Stimulated activated CD4-positive, alpha-beta T cell treated with anti-CD3 and anti-CD28 coated beads, TNF-alpha, amount 100 ng/mL, for 1 hour (primary cell): ENCODE results near the gene UPK3B.
"Not testable (repeated sequence)": the region's sequence is repeated elsewhere in the genome, so short reads cannot be mapped to it uniquely, and the experiment has no call there.

Experiments
- DNase-seq, 3 donors: peaks; one replicate each; pipeline ENCODE4 v3.0.0-alpha.2; 2020; ENCODE audit warnings: low read depth in 3 of 3, low spot score in 1 of 3

UPK3B gene

DNA sequence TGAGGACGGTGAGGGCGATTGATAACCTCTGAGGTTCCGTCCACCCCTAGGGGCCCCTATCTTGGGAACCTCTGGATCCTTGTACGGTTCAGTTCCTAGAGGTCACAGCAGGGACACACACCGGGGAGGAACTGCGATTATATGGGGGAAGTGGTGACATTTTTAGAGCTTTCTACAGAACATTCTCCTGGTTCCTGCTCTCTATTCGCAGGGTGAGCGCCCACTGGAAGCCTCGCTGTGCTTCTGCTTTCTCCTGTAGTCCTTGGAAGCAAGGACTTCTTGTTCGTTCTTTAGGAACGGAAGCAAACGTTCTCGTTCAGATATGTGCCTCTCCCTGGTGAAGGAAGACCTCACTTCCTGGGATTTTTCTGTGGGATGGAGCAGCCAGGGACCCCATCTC is 22.4 kb upstream of the UPK3B start:
- not testable (repeated sequence) for DNase-seq

DNA sequence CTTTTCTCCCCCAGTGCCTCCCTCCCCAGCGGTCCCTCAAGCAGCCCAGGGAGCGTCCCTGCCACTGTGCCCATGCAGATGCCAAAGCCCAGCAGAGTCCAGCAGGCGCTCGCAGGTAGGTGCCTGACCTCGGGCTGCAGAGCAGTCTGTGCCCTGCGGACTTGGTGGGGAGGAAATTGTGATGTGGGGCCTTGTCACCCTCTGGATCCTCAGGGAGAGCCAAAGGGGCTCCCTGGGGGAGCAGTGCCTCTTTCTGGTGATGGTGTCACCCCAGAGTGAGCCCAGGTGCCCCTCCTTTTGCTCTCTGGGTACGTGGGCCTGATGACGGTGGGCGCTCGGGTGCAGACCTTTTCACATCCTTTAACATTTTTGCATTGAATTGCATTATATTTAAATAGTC is 18.2 kb upstream of the UPK3B start:
- not testable (repeated sequence) for DNase-seq

DNA sequence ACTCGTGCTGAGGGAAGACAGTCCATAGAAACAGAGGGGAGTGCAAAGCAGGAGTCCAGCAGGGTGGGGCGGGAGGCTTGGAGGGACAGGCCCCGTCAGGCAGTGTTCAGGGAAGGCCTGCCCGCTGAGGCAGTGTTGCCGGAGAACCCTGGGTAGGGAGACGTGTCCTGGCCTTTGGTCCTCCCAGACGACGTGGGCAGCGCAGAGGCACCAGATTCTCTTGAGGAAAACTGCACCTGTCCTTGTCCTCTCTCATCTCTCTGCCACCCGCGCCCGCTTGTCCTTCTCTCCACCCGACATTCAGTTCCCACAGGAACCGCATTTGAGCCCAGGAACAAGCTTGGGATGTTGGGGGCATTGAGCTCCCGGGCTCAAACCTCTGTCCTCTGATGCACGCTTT is 14.6 kb upstream of the UPK3B start:
- not testable (repeated sequence) for DNase-seq

DNA sequence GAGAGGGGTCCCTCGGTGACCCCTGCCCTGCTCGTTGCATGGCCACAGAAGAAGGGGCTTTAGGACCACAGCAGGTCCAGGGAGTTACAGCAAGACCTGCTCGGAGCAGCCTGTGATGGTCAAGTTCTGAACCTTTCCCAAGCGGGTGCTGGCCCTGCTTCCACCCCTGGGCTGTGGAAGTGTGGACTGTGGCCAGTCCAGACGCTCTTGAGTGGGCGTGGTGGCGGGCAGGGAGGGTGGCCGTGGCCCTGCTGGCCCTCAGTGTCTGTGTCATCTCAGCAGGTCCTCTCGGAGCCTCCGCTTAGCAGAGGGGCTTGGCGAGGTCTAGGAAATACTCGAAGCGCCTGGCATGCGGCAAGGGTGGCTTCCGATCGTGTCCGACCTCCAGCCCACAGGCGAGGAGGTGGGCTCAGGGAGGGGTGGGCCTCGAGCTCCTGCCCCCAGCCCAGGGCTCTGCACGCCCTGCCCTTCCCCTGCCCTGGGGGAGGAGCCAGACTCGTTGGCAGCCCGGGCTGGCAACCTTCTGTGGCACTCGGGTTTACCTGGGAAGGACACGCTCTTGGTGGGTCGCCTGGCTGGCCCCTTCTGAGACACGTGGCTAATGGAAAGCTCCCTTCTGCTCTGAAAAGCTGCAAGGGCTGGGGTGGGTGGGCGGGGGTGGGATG is 12.3 kb upstream of the UPK3B start:
- not testable (repeated sequence) for DNase-seq

DNA sequence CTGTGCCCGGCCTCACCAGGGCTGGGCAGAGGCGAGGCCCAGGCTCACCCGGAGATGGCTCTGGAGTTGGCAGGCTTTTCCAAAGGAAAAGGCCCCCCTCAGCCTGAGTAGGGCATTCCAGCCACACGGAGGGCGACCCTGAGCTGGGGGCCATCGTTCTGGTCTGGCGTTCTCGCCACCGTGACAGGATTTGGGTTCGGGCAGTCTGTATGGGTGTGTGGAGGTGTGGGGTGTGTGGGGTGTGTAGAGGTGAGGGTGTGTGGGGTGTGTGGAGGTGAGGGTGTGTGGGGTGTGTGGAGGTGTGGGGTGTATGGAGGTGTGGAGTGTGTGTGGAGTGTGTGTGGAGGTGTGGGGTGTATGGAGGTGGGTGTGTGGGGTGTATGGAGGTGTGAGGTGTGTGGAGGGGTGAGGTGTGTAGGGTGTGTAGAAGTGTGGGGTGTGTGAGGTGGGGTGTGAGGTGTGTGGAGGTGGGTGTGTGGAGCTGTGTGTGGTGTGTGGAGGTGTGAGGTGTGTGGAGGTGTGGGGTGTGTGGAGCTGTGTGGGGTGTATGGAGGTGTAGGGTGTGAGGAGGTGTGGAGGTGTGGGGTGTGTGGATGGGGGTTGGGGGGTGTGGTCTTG is 11.7 kb upstream of the UPK3B start:
- not testable (repeated sequence) for DNase-seq

DNA sequence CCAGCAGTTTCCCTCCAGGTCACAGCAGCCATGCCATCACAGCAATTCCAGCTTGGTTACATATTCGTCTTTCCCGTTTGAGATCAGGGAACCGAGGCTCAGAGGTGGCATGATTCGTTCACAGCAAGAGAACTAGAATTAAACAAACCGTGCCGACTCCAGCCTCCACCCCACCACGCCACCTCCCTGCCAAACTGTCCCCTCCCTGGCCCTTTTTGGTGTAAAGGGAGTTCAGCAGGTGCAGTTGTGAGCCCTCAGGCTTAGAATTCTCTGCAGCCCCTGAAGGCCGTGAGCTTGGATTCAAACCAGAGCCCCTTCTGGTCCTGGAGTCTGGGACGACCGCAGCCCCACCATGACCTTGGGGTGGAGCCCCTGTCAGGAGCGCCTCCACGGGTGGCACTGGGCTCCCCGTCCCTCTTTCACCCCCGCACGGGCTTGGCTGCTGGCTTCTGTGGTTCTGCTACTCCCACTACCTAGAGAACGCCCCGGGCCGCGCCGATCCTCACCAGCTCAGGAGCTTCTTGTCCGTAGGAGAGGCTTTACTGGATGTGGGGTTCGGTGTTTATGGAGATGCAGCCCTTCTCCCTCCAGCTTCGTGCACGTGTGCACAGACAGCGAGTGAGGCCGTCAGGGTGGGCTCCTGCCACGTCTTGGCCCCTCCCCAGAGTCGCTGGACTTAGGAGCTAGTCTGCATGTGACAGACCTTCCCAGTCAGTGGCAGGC is 11.0 kb upstream of the UPK3B start:
- DNase-seq: not testable (repeated sequence)

DNA sequence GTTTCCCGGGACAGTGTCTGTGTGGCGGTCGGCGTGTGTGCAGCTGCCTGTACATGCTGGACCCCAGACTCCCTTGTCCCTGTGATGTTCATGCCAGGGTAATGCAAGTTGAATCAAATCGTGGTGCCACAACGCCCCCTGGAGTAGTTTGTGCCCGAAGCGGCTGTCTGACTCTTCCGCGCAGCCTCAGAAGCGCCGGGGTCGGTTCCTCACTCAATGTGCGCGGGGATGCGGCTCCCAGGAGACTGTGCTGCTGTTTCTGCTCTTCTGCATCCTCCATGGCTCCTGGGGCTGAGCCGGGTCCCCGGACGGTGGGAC is 10.5 kb upstream of the UPK3B start:
- DNase-seq: not testable (repeated sequence)

DNA sequence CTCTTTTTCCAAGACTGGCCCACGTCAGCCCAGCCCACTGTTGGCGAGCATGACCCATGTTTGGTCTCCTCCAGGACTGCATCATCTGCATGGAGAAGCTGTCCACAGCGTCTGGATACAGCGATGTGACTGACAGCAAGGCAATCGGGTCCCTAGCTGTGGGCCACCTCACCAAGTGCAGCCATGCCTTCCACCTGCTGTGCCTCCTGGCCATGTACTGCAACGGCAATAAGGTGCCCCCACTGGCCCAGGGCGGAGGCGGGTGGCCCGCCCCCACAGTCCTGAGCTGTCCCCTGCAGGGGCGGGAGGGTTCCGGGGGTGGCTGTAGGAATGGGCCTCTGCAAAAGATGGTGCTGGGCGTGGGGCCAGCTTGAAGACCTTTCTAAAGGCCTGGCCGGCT is 8.1 kb upstream of the UPK3B start:
- not testable (repeated sequence) for DNase-seq

DNA sequence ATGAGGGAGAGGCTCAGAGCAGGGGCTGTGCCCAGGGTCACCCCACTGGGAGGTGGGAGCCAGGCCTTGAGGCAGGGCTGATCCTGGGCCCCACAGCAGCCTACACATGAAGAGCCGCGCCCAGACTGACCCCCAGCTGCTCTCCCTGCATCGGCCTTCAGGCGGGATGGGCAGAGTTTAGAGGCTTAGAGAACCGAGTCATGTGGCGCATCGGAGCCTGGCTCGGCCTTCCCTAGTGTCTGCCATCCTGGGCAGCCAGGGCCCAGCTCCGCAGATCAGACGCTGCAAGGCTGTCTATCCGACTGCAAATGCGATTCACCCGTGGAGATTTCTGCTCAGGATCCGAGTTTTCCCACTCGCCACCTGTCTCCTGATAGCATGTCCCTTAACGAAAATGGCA is 7.5 kb upstream of the UPK3B start:
- DNase-seq: not testable (repeated sequence)

DNA sequence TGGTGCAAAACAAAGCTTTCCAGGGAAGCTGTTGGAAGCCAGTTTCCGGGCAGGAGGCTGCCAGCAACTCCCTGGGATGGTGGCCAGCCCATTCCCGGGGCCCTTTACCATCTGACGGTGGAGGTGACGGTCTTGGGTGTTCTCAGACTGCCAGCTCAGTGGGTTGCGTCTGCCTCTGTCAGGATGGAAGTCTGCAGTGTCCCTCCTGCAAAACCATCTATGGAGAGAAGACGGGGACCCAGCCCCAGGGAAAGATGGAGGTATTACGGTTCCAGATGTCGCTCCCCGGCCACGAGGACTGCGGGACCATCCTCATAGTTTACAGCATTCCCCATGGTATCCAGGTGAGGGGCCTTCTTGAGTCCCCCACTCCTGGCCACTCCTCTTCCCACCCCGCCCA is 7.1 kb upstream of the UPK3B start:
- DNase-seq: not testable (repeated sequence)

DNA sequence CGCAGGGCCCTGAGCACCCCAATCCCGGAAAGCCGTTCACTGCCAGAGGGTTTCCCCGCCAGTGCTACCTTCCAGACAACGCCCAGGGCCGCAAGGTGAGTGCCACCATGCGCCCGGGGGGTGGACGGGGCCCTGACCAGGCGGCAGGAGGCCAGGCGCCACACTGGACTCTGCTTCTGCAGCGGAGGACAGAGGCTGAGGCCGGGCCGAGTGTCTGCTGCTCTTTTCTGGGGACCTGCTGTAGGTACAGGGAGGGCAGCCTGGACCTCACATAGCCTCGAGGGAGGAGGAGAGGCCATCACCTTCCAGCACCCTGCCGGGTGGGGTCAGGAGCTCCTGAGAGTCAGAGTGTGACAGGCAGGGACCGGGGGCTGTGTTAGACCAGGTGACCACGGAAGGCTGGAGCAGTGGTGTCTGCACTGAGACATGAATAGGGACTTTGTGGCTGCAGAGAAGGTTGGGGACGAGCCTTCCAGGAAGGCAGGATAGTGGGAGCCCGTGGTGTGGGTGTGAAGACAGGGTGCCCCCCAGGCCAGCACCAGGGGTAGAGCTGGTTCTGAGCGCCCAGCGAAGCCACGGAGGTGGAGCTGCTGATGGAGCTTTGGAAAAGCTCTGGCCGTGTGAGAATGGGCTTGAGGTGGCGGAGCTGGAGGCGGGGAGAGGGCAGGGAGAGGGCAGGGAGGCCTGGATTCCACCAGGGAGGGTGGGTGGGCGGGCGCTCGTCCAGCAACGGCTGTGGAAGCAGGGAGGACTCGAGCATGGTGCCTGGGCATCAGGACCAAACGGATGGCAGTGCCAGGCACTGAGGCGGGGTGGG is 5.8 kb upstream of the UPK3B start:
- DNase-seq: not testable (repeated sequence)

DNA sequence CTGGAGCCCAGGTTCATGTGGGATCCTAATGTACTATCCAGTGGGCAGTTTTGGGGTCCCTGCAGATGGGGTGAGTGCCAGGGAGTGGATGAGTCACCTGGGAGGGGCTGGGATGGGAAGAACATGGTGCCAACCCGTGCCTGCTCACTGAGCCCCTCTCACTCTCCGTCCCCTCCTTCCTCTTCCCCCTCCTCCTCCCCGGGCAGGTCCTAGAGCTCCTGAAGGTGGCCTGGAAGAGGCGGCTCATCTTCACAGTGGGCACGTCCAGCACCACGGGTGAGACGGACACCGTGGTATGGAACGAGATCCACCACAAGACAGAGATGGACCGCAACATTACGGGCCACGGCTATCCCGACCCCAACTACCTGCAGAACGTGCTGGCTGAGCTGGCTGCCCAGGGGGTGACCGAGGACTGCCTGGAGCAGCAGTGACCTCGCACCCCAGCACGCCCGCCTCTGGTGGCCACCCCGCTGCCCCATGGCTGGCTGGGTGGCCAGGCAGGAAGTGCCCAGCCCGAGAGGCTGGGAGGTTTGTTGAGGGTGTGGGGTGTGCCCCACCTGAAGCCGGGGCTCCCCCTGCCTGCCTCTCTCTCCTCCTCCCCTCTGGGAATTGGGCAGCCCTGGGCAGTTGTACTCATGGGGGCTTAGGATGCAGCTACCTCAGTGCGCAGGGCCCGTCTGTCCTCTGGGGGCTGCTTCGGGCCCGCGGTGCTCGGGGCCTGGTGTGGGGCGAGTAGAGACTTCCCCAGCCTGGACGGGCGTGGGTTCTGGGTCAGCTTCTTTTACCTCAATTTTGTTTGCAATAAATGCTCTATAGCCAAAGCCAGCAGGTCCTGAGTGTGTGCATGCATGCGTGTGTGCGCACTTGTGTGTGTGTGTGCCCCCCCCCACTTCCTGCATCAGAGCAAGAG is 4.9 kb upstream of the UPK3B start:
- no peak for DNase-seq

DNA sequence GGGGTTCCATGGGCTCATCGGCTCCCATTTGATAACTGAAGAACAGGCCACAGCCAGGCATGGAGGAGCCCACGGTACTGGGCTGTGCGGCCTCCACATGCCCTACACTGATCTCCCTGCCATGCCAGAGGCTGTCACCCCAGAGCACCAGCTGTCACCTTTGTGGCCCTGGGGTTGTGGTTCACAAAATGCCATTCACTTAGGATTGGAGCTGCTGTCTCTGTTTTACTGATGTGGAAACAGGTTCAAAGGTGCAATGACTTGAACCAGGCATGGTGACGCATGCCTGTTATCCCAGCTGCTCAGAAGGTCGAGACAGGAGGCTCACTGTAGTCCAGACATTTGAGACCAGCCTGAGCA is 4.3 kb upstream of the UPK3B start:
- no peak for DNase-seq

DNA sequence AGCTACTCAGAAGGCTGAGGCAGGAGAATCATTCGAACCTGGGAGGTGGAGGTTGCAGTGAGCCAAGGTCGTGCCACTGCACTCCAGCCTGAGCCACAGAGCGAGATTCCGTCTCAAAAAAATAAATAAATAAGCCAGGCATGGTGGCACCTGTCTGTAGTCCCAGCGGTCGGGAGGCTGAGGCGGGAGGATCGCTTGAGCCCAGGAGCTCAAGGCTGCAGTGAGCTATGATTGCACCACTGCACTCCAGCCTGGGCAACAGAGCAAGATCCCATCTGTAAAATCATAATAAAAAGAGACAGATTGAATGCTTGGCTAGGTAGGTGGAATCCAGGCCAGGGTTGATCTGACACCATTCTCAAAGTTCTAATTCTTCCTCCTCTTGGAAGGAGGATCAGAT is 3.7 kb upstream of the UPK3B start:
- DNase-seq: not testable (repeated sequence)

DNA sequence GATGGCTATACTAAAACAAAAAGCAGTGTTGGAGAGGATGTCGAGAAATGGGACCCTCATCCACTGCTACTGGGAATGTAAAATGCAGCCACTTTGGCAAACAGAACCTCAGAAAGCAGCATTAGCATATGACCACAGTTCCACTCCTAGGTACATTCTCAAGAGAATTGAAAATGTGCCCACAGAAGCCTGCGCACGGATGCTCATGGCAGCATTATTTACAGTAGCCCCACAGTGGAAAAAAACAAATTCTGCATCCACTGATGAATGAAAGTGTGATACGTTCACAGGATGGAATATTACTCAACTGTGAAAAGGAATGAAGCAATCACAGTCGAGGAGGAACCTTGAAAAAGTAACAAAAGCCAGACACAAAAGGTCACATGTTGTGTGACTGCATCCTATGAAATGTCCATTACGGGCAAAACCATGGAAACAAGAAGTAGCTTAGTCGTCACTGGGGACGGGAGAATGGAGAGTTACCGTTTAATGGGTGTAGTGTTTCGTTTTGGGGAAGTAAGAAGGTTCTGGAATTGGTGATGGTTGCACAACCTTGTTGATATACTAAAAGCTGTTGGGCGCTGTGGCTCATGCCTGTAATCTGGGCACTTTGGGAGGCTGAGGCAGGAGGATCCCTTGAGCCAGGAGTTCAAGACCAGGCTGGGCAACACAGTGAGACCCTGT is 2.5 kb upstream of the UPK3B start:
- no peak for DNase-seq

DNA sequence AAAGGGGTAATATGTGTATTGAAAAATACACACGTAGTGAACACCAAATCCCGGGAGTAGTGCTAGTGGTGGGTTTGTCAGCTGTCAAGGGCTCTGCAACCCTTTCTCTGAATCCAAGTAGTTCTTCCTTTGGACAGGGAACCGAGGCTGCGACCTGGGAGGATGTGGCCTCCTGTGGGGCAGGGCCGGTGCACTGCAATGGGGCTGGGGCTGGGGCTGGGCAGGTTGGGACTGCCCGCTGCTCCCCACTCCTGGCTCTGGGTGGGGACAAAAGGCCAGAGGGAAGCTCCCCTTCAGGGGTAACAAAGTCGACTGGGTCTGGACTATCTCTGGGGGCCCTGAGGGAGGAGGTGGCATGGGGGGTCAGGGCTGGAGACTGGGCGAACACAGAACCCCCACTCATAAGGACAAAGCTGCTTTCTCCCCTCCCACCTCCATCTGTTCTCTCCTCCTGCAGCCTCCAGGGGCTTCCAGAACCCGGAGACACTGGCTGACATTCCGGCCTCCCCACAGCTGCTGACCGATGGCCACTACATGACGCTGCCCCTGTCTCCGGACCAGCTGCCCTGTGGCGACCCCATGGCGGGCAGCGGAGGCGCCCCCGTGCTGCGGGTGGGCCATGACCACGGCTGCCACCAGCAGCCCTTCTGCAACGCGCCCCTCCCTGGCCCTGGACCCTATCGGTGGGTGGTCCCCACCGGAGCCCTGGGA is 1.0 kb downstream of the UPK3B start:
- DNase-seq: not testable (repeated sequence)

DNA sequence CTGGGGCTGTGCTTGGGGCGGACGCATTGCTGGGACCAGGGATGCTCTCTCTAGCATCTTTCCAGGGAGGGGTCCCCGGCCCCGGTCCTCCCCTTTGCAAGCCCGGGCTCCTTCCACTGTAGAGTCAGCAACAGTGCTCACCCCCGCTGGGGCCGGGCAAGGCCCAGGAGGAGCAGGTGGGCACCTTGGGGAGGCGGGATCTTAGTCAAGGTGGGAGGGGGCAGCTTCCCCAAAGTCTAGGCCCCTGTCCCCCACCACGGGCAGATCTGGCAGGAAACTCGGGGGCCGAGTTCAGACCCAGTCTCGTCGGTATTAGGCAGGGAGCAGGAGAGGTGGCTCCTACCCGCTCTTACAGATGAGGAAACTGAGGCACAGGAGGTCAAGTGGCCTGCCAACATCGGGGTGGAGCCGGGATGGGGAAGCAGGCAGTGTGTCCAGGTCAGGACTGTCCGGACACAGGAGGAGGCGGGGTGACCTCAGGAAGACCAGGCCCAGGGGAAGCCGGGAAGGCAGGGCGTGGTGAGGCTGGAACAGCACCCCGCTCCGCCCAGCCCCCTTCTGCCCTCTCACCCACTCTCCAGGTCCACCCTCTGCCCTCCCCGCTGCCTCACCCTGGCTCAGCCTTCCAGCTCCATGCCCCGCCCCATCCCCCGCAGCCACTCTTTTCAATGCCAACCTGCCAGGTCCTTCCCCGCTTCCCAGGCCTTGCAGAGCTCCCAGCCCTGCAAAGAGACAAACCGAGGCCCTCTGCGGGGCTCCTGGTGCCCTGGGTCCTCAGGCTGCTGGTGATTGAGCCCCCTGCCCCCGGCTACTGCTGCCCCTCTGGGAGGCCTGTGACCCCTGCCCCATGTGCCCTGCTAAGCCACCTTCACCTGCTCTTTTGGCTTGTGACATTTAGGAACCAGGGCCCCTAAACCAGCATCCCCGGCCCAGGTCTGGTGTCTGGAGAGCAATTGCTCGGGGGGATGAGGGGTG is 1.8 kb downstream of the UPK3B start:
- DNase-seq: not testable (repeated sequence)
